ENCODE measurements around the gene MORC2. TPM values are rescaled to one million over a fixed set of nuclear protein-coding genes. Genes with fewer than 3 reads are reported as not detected.

Gene MORC2
- polyA plus RNA-seq, 1 donor (not counting 4 experiments of a cell fraction or from before 2014, with no cell fraction given): 14.1 TPM

- TF ChIP-seq EZH2 (IDR thresholded peaks at IDR 0.05; ENCODE audit: low read length): no peak
- TF ChIP-seq, protein P1, sequence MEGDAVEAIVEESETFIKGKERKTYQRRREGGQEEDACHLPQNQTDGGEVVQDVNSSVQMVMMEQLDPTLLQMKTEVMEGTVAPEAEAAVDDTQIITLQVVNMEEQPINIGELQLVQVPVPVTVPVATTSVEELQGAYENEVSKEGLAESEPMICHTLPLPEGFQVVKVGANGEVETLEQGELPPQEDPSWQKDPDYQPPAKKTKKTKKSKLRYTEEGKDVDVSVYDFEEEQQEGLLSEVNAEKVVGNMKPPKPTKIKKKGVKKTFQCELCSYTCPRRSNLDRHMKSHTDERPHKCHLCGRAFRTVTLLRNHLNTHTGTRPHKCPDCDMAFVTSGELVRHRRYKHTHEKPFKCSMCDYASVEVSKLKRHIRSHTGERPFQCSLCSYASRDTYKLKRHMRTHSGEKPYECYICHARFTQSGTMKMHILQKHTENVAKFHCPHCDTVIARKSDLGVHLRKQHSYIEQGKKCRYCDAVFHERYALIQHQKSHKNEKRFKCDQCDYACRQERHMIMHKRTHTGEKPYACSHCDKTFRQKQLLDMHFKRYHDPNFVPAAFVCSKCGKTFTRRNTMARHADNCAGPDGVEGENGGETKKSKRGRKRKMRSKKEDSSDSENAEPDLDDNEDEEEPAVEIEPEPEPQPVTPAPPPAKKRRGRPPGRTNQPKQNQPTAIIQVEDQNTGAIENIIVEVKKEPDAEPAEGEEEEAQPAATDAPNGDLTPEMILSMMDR (optimal IDR thresholded peaks at IDR 0.05 in 1 of 3, IDR thresholded peaks at IDR 0.05 in 1 of 3, conservative IDR thresholded peaks at IDR 0.05 in 1 of 3; ENCODE audit: extremely low read depth in 1 of 3, insufficient read depth in 2 of 3, low read length in 3 of 3): no peak
- DNase-seq (ENCODE audit: low read depth, low spot score) (no peak), FAIRE-seq (no peak)
- no peak overlapping the region for H3K4me2 ChIP-seq (ENCODE audit: control insufficient read depth, extremely low read depth, insufficient read depth, low read depth, low read length)
- H4K20me1 ChIP-seq (ENCODE audit: control insufficient read depth, extremely low read depth, insufficient read depth, low read length): no peaks in the 10 kb centered on the region
- no peak overlapping the region for H3K27ac ChIP-seq (ENCODE audit: control insufficient read depth, insufficient read depth, low read length)
- no peaks in the 10 kb centered on the region for H3K4me1 ChIP-seq (ENCODE audit: control insufficient read depth, extremely low read depth, insufficient read depth, low read length)
- H3K9ac ChIP-seq (ENCODE audit: control insufficient read depth, extremely low read depth, insufficient read depth, low read length): no peak overlapping the region
- dilution Hi-C loops (cut with MboI; ENCODE audit: extremely low pct_ligation_motif_present, low sequenced_read_pairs): no loop called here
- H3K36me3 ChIP-seq (ENCODE audit: control insufficient read depth in 2 of 2, extremely low read depth in 1 of 2, insufficient read depth in 2 of 2, low read length in 2 of 2): peaks cover 0 to 29% of the 10 kb centered on the region in 2 experiments
- no peaks in the 10 kb centered on the region for H3K9me3 ChIP-seq (ENCODE audit: control insufficient read depth, low read depth, low read length)
- no peaks in the 10 kb centered on the region for H3K27me3 ChIP-seq (ENCODE audit: control insufficient read depth, extremely low read depth, insufficient read depth, low read length)
- no peaks in the 10 kb centered on the region for H3K9me1 ChIP-seq (ENCODE audit: control insufficient read depth, extremely low read depth, insufficient read depth, low read length)
- H3K4me3 ChIP-seq (ENCODE audit: control insufficient read depth in 2 of 3, extremely low read depth in 1 of 3, insufficient read depth in 2 of 3, low read depth in 1 of 3, low read length in 3 of 3): no peak overlapping the region
- H2AFZ ChIP-seq (ENCODE audit: control insufficient read depth, low read length): no peak overlapping the region
- no peaks in the 10 kb centered on the region for H3K79me2 ChIP-seq (ENCODE audit: control insufficient read depth, insufficient read depth, low read length)
Observed at GRCh38 chr22:30891443-30891755, 77.2 kb downstream of the MORC2 start.

DNA sequence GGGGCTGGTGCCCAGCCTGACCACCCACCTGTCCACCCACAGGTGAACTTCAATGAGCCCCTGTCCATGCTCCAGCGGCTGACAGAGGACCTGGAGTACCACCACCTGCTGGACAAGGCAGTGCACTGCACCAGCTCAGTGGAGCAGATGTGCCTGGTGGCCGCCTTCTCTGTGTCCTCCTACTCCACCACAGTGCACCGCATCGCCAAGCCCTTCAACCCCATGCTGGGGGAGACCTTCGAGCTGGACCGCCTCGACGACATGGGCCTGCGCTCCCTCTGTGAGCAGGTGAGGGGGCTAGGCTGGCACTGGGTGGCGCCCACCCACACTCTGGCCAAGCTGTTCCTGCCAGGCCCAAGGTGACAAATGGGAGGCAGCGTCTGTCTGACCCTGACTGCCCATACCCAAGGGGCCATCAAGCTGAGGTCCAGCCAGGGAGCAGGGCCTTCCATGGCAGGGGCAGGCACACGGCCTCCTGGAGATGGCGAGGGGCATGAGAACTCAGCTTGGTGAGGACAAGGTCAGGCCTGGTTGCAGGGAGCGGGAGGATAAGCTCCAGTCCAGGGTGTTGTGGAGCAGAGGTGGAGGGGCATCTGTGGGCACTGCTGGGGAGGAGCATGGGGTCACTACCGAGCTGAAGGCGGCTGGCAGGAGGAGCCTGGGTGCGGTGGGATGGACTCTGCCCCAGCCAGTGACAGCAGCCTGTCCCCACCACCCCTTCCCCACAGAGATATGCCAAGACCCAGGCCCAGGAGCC is 77.7 kb downstream of the MORC2 start:
- Histone ChIP-seq H3K9ac (ENCODE audit: control insufficient read depth, extremely low read depth, insufficient read depth, low read length) (no peak overlapping the region), H3K36me3 (ENCODE audit: control insufficient read depth in 2 of 2, extremely low read depth in 1 of 2, insufficient read depth in 2 of 2, low read length in 2 of 2) (peaks cover 0 to 29% of the 10 kb centered on the region in 2 experiments), H3K4me1 (ENCODE audit: control insufficient read depth, extremely low read depth, insufficient read depth, low read length) (no peaks in the 10 kb centered on the region), H3K9me3 (ENCODE audit: control insufficient read depth, low read depth, low read length) (no peaks in the 10 kb centered on the region), H3K27me3 (ENCODE audit: control insufficient read depth, extremely low read depth, insufficient read depth, low read length) (no peaks in the 10 kb centered on the region), H3K4me3 (ENCODE audit: control insufficient read depth in 2 of 3, extremely low read depth in 1 of 3, insufficient read depth in 2 of 3, low read depth in 1 of 3, low read length in 3 of 3) (no peak overlapping the region), H3K27ac (ENCODE audit: control insufficient read depth, insufficient read depth, low read length) (no peak overlapping the region), H3K9me1 (ENCODE audit: control insufficient read depth, extremely low read depth, insufficient read depth, low read length) (no peaks in the 10 kb centered on the region), H4K20me1 (ENCODE audit: control insufficient read depth, extremely low read depth, insufficient read depth, low read length) (no peaks in the 10 kb centered on the region), H3K79me2 (ENCODE audit: control insufficient read depth, insufficient read depth, low read length) (no peaks in the 10 kb centered on the region), H3K4me2 (ENCODE audit: control insufficient read depth, extremely low read depth, insufficient read depth, low read depth, low read length) (no peak overlapping the region), H2AFZ (ENCODE audit: control insufficient read depth, low read length) (no peak overlapping the region)
- dilution Hi-C loops (cut with MboI; ENCODE audit: extremely low pct_ligation_motif_present, low sequenced_read_pairs): no loop called here
- no peak for DNase-seq (ENCODE audit: low read depth, low spot score)
- no peak for FAIRE-seq
- TF ChIP-seq, protein P1 (optimal IDR thresholded peaks at IDR 0.05 in 1 of 3, IDR thresholded peaks at IDR 0.05 in 1 of 3, conservative IDR thresholded peaks at IDR 0.05 in 1 of 3; ENCODE audit: extremely low read depth in 1 of 3, insufficient read depth in 2 of 3, low read length in 3 of 3): peak; percentile 85 to 96 (median 95)
- no peak for TF ChIP-seq EZH2 (IDR thresholded peaks at IDR 0.05; ENCODE audit: low read length)
